HepG2 (cell line): ENCODE results near the gene HSF4. TPM values are rescaled to one million over a fixed set of nuclear protein-coding genes. Genes with fewer than 3 reads are reported as not detected.

Experiments
- ATAD3A ChIP-seq: sonication (generic); formaldehyde crosslinking; IDR thresholded peaks from 2 replicates; pipeline ENCODE4 v1.4.0; 2020; ENCODE audit warnings: missing genetic modification reagents
- ATF4 ChIP-seq, 2 experiments: fragments of 450-650 bp in 1 of 2; sonication (generic) in 1 of 2; formaldehyde crosslinking; IDR thresholded peaks; 2 replicates each; pipeline versions ENCODE4 v1.5.0 to v1.8.0; 2020 to 2022; ENCODE audit warnings: mild to moderate bottlenecking in 1 of 2, missing genetic modification reagents in 1 of 2
- ELF3 ChIP-seq: IDR thresholded peaks from 2 replicates; pipeline ENCODE4 v1.6.1; 2016; ENCODE audit warnings: missing genetic modification reagents, missing compliant biosample characterization
- HOXA9 ChIP-seq: sonication (generic); formaldehyde crosslinking; IDR thresholded peaks from 2 replicates; pipeline ENCODE4 v1.8.1; 2022; ENCODE audit warnings: missing genetic modification reagents, mild to moderate bottlenecking, moderate library complexity, borderline replicate concordance
- KLF16 ChIP-seq, 2 experiments: sonication (generic) in 1 of 2; formaldehyde crosslinking in 1 of 2; IDR thresholded peaks; 2 replicates each; pipeline versions ENCODE4 v1.6.1 to v1.8.0; 2016 to 2023; ENCODE audit warnings: missing genetic modification reagents in 2 of 2, missing compliant biosample characterization in 1 of 2
- MAFK ChIP-seq, 2 experiments: IDR thresholded peaks in 1 of 2; conservative IDR thresholded peaks in 1 of 2; 2 replicates each; pipeline ENCODE4 v1.6.1; 2011; ENCODE audit warnings: improper control_type of control experiment in 2 of 2, low read length in 2 of 2
- NFIB ChIP-seq: sonication (generic); formaldehyde crosslinking; IDR thresholded peaks from 2 replicates; pipeline ENCODE4 v1.9.0; 2021; ENCODE audit warnings: missing genetic modification reagents, mild to moderate bottlenecking, borderline replicate concordance
- NFIC ChIP-seq: IDR thresholded peaks from 2 replicates; pipeline ENCODE4 v1.6.1; 2012; ENCODE audit warnings: mild to moderate bottlenecking, low read length, inconsistent platforms
- SMARCC2 ChIP-seq: fragments of 450-650 bp; IDR thresholded peaks from 2 replicates; pipeline ENCODE4 v1.6.1; 2017; ENCODE audit warnings: antibody characterized with exemption, mild to moderate bottlenecking
- SOX13 ChIP-seq, 3 experiments: fragments of 450-650 bp in 1 of 3; sonication (generic) in 1 of 3; formaldehyde crosslinking in 1 of 3; IDR thresholded peaks in 2 of 3; conservative IDR thresholded peaks in 1 of 3; 2 replicates each; pipeline versions ENCODE4 v1.5.0 to v1.6.1; 2016 to 2020; ENCODE audit warnings: antibody characterized with exemption in 1 of 3, mild to moderate bottlenecking in 1 of 3, missing compliant biosample characterization in 1 of 3, missing genetic modification reagents in 1 of 3, moderate library complexity in 1 of 3
- SP140L ChIP-seq: sonication (generic); formaldehyde crosslinking; IDR thresholded peaks from 2 replicates; pipeline ENCODE4 v1.4.0; 2020; ENCODE audit warnings: missing genetic modification reagents, borderline replicate concordance
- TBP ChIP-seq: sonication (generic); formaldehyde crosslinking; IDR thresholded peaks from 2 replicates; pipeline ENCODE4 v1.5.0; 2020; ENCODE audit warnings: missing genetic modification reagents
- TERF1 ChIP-seq: sonication (generic); formaldehyde crosslinking; IDR thresholded peaks from 2 replicates; pipeline ENCODE4 v1.8.0; 2022; ENCODE audit warnings: mild to moderate bottlenecking, missing genetic modification reagents, moderate library complexity
- THAP8 ChIP-seq: sonication (generic); formaldehyde crosslinking; IDR thresholded peaks from 2 replicates; pipeline ENCODE4 v1.5.1; 2020; ENCODE audit warnings: missing genetic modification reagents, mild to moderate bottlenecking, borderline replicate concordance
- TMF1 ChIP-seq: sonication (generic); formaldehyde crosslinking; IDR thresholded peaks from 2 replicates; pipeline ENCODE4 v1.8.1; 2022; ENCODE audit warnings: low read depth, missing genetic modification reagents
- USF2 ChIP-seq, 2 experiments: sonication (generic) in 1 of 2; formaldehyde crosslinking in 1 of 2; IDR thresholded peaks; 2 replicates each; pipeline versions ENCODE4 v1.5.1 to v1.6.1; 2011 to 2020; ENCODE audit warnings: borderline replicate concordance in 1 of 2, low read depth in 1 of 2, low read length in 1 of 2, mild to moderate bottlenecking in 1 of 2, missing genetic modification reagents in 1 of 2, moderate library complexity in 1 of 2
- ZBTB2 ChIP-seq: sonication (generic); formaldehyde crosslinking; IDR thresholded peaks from 2 replicates; pipeline ENCODE4 v1.8.0; 2022; ENCODE audit warnings: low read depth, missing genetic modification reagents
- ZNF3 ChIP-seq: IDR thresholded peaks from 2 replicates; pipeline ENCODE4 v1.7.0; 2017; ENCODE audit warnings: inconsistent platforms
- ZNF343 ChIP-seq: sonication (generic); formaldehyde crosslinking; IDR thresholded peaks from 2 replicates; pipeline ENCODE4 v1.4.0; 2020; ENCODE audit warnings: mild to moderate bottlenecking, missing genetic modification reagents
- ZNF879 ChIP-seq: sonication (generic); formaldehyde crosslinking; IDR thresholded peaks from 2 replicates; pipeline ENCODE4 v1.8.1; 2023; ENCODE audit warnings: missing genetic modification reagents
- ZSCAN22 ChIP-seq: sonication (generic); formaldehyde crosslinking; IDR thresholded peaks from 2 replicates; pipeline ENCODE4 v1.4.0; 2020; ENCODE audit warnings: mild to moderate bottlenecking, missing genetic modification reagents
- polyA plus RNA-seq, 8 experiments: library from polyadenylated mRNA; depleted of rRNA in 3 of 8; stranded (reverse) in 7 of 8; unstranded in 1 of 8; fragments of >200 nt; fragmentation: Illumina TruSeq in 4 of 8; extraction: Trizol in 4 of 8; gene quantifications; 2 replicates each; pipeline versions ENCODE4 v1.2.1 to v1.2.3, GENCODE V29; 2011 to 2016; ENCODE audit warnings: low read depth in 4 of 8, missing spikeins in 1 of 8, mixed read lengths in 1 of 8; ENCODE audit not compliant: insufficient read depth in 1 of 8
- total RNA-seq, 5 experiments: library from RNA; depleted of rRNA; stranded (reverse); fragments of >200 nt; fragmentation: Illumina TruSeq; extraction: Trizol; gene quantifications; 2 replicates each; pipeline ENCODE4 v1.2.3, GENCODE V29; 2016; ENCODE audit warnings: low read depth in 1 of 5

Gene HSF4
- total and polyA plus RNA-seq, 2 of the 13 experiments (the other 11 are each of a cell fraction or from before 2014, with no cell fraction given) = 3.5 to 16.9 TPM

GRCh38 chr16:67173808-67174705 lies 9.5 kb downstream of the HSF4 start (continued):
- TF ChIP-seq ATF4 (CRISPR knock-in tag; IDR thresholded peaks at IDR 0.05) (peak in 1 of 2 experiments; percentile 69; a peak in 1 of 4 replicates), SMARCC2 (no peak), ZNF343 (CRISPR knock-in tag) (no peak), TERF1 (no peak), NFIB (CRISPR knock-in tag) (no peak), ELF3 (CRISPR knock-in tag) (peak; percentile 90), TBP (CRISPR knock-in tag) (no peak), ZNF879 (peak; percentile 80; the same call in 1 of the 2 replicates), MAFK (conservative IDR thresholded peaks at IDR 0.05 in 1 of 2, IDR thresholded peaks at IDR 0.05 in 1 of 2; ENCODE audit: low read length in 2 of 2) (no peak), ZNF3 (CRISPR knock-in tag) (no peak), USF2 (IDR thresholded peaks at IDR 0.05; ENCODE audit: low read depth, low read length) (no peak), USF2 (CRISPR knock-in tag; IDR thresholded peaks at IDR 0.05; ENCODE audit: borderline replicate concordance) (no peak), ZBTB2 (CRISPR knock-in tag) (peak; percentile 88), SP140L (CRISPR knock-in tag) (no peak), NFIC (no peak), SOX13 (IDR thresholded peaks at IDR 0.05) (no peak), SOX13 (CRISPR knock-in tag; conservative IDR thresholded peaks at IDR 0.05 in 1 of 2, IDR thresholded peaks at IDR 0.05 in 1 of 2) (peak in 1 of 2 experiments; percentile 75; a peak in 1 of 4 replicates), KLF16 (CRISPR knock-in tag; IDR thresholded peaks at IDR 0.05) (peak in 1 of 2 experiments; percentile 74; a peak in 1 of 4 replicates), ATAD3A (CRISPR knock-in tag) (no peak), ZSCAN22 (no peak), HOXA9 (peak; percentile 84; the same call in 1 of the 2 replicates), THAP8 (CRISPR knock-in tag) (no peak), TMF1 (CRISPR knock-in tag) (peak; percentile 78)
